Posterior cingulate gyrus (tissue), 11 donors: ENCODE results near the gene EIF2D.

Experiments
- DNase-seq, 10 donors: peaks; one replicate each; pipeline versions ENCODE4 v3.0.0 to v3.0.0-alpha.2; 2020 to 2021; ENCODE audit warnings: mixed read lengths in 3 of 10
- intact Hi-C: fragments of 100-400 bp; cut with DNase I; formaldehyde crosslinking; loops from one replicate; pipeline ENCODE4 v1.15.1; 2023

Gene EIF2D

GRCh38 chr1:206575894-206576737 lies 36.1 kb downstream of the EIF2D start:
- intact Hi-C loops = no loop called here
- DNase-seq = peak in 1 of 10 donors; percentile 45

GRCh38 chr1:206575165-206575893 lies 36.9 kb downstream of the EIF2D start:
- peak in 1 of 10 donors; percentile 72 for DNase-seq
- intact Hi-C loops = no loop called here

GRCh38 chr1:206573762-206574161 lies 38.5 kb downstream of the EIF2D start:
- peak in 1 of 10 donors; percentile 58 for DNase-seq
- intact Hi-C loops = no loop called here

- DNase-seq = peak in 1 of 10 donors; percentile 43
- intact Hi-C loops = no loop called here
Measured at GRCh38 chr1:206573319-206573718, 38.9 kb downstream of the EIF2D start.

- no peak for DNase-seq
- intact Hi-C loops = no loop called here
Measured at GRCh38 chr1:206572835-206573234, 39.4 kb downstream of the EIF2D start.

GRCh38 chr1:206570529-206570928 lies 41.7 kb downstream of the EIF2D start:
- no peak for DNase-seq
- intact Hi-C loops = no loop called here

- intact Hi-C loops = no loop called here
- peak in 1 of 10 donors; percentile 36 for DNase-seq
Measured at GRCh38 chr1:206569556-206569955, 42.7 kb downstream of the EIF2D start.

- intact Hi-C loops = no loop called here
Measured at GRCh38 chr1:206568779-206569352, 43.4 kb downstream of the EIF2D start.

GRCh38 chr1:206568256-206568655 lies 44.0 kb downstream of the EIF2D start:
- intact Hi-C loops = no loop called here
- peak in 1 of 10 donors; percentile 63 for DNase-seq

More at GRCh38 chr1:206568779-206569352, 43.4 kb downstream of the EIF2D start:
- peak in 1 of 10 donors; percentile 21 for DNase-seq

- peak in 1 of 10 donors; percentile 30 for DNase-seq
- intact Hi-C loops = no loop called here
Measured at GRCh38 chr1:206566999-206567398, 45.3 kb downstream of the EIF2D start.

GRCh38 chr1:206565995-206566394 lies 46.3 kb downstream of the EIF2D start:
- intact Hi-C loops = no loop called here
- peak in 1 of 10 donors; percentile 50 for DNase-seq

- intact Hi-C loops = no loop called here
Measured at GRCh38 chr1:206563367-206564207, 48.7 kb downstream of the EIF2D start.

GRCh38 chr1:206560007-206560716 lies 52.1 kb downstream of the EIF2D start:
- intact Hi-C loops = no loop called here
- peak in 1 of 10 donors; percentile 70 for DNase-seq

More at GRCh38 chr1:206563367-206564207, 48.7 kb downstream of the EIF2D start:
- DNase-seq = peak in 1 of 10 donors; percentile 24

GRCh38 chr1:206559672-206559995 lies 52.6 kb downstream of the EIF2D start:
- peak in 1 of 10 donors; percentile 44 for DNase-seq
- intact Hi-C loops = loop anchor here (10.0 kb wide), 1 partner anchor 55 kb away; the partner anchor contains the start of gene RASSF5

- DNase-seq = peak in 1 of 10 donors; percentile 45
- intact Hi-C loops = loop anchor here (10.0 kb wide), 1 partner anchor 54 kb away; the partner anchor contains the start of gene RASSF5
Measured at GRCh38 chr1:206558794-206559671, 53.2 kb downstream of the EIF2D start.

- intact Hi-C loops = loop anchor here (10.0 kb wide), 1 partner anchor 53 kb away; the partner anchor contains the start of gene RASSF5
- DNase-seq = peak in 1 of 10 donors; percentile 72
Measured at GRCh38 chr1:206557636-206558473, 54.4 kb downstream of the EIF2D start.
